Right lung (tissue), 10 donors: ENCODE data around the gene STK11. TPM values are rescaled to one million over a fixed set of nuclear protein-coding genes. Genes with fewer than 3 reads are reported as not detected.

Experiments
- DNase-seq, 2 donors: peaks; one replicate each; pipeline ENCODE4 v3.0.0-alpha.2; 2013
- long read RNA-seq, 8 donors: transcript quantifications; one replicate each; lab custom pipeline, GENCODE V29; 2026
- polyA plus RNA-seq, 5 donors: library from polyadenylated mRNA; unstranded; fragments of 120-200 nt; gene quantifications; one replicate each; pipeline versions ENCODE4 v1.2.1 to v1.2.3, GENCODE V29; 2013; ENCODE audit warnings: inconsistent platforms in 1 of 5, low replicate concordance in 1 of 5; ENCODE audit not compliant: insufficient read length in 5 of 5, insufficient read depth in 1 of 5

Gene STK11, protein sequence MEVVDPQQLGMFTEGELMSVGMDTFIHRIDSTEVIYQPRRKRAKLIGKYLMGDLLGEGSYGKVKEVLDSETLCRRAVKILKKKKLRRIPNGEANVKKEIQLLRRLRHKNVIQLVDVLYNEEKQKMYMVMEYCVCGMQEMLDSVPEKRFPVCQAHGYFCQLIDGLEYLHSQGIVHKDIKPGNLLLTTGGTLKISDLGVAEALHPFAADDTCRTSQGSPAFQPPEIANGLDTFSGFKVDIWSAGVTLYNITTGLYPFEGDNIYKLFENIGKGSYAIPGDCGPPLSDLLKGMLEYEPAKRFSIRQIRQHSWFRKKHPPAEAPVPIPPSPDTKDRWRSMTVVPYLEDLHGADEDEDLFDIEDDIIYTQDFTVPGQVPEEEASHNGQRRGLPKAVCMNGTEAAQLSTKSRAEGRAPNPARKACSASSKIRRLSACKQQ
- polyA plus RNA-seq: 10 to 100 TPM; 40.7 to 59.5 (median 46.3) TPM
- long read RNA-seq, donor 1, transcript STK11-201 (10 exons, 2,611 nt): major isoform, 8 of 53 reads
- long read RNA-seq, donor 1, partial matches to known transcripts: 45 of 53 reads
- long read RNA-seq, donor 1, other reads (novel, unspliced or antisense): 0 of 53 reads
- long read RNA-seq, donor 2, partial matches to known transcripts: 9 of 13 reads
- long read RNA-seq, donor 2, other reads (novel, unspliced or antisense): 0 of 13 reads
- long read RNA-seq, donor 3, transcript STK11-201 (10 exons, 2,611 nt): major isoform, 5 of 25 reads
- long read RNA-seq, donor 3, partial matches to known transcripts: 20 of 25 reads
- long read RNA-seq, donor 3, other reads (novel, unspliced or antisense): 0 of 25 reads
- long read RNA-seq, donor 4, partial matches to known transcripts: 8 of 10 reads
- long read RNA-seq, donor 4, other reads (novel, unspliced or antisense): 0 of 10 reads
- long read RNA-seq, donor 5, transcript STK11-201 (10 exons, 2,611 nt): major isoform, 6 of 33 reads
- long read RNA-seq, donor 5, partial matches to known transcripts: 27 of 33 reads
- long read RNA-seq, donor 5, other reads (novel, unspliced or antisense): 0 of 33 reads
- long read RNA-seq, donor 6, transcript STK11-201 (10 exons, 2,611 nt): major isoform, 11 of 41 reads
- long read RNA-seq, donor 6, partial matches to known transcripts: 30 of 41 reads
- long read RNA-seq, donor 6, other reads (novel, unspliced or antisense): 0 of 41 reads
- long read RNA-seq, donor 7, transcript STK11-201 (10 exons, 2,611 nt): major isoform, 15 of 15 reads
- long read RNA-seq, donor 7, partial matches to known transcripts: 0 of 15 reads
- long read RNA-seq, donor 7, other reads (novel, unspliced or antisense): 0 of 15 reads
- long read RNA-seq, donor 8, partial matches to known transcripts: 0 of 3 reads
- long read RNA-seq, donor 8, other reads (novel, unspliced or antisense): 0 of 3 reads

- DNase-seq: peak; percentile 96 to 97
Observed at GRCh38 chr19:1205114-1206099, at the start of gene STK11. STK11 (plus strand) TSS chr19:1205778; CDS start chr19:1206914, 1,136 bp downstream.

DNA sequence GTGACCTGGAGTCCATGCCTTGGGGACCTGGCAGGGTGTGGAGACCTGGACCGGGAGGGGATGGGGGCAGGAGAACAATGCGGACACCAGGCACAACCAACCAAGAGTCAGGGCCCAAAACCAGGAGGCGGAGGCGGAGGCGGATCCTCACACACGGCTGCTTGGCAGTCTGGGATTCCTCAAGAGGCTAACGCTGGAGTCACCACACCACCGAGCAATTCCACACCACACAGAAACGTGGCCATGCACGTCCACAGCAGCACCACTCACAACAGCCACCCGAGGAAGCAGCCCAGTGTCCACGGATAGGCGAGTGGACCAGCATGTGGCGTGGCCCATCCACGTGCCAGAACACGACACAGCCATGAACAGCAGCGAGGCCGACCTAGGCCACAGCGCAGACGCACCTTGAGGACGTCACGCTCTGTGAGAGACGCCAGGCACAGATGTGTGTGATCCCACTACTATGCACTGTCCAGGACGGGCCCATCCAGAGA, 49.2 kb upstream of the STK11 start:
- DNase-seq: no peak

GRCh38 chr19:1156830-1157615, 48.6 kb upstream of the STK11 start:
- DNase-seq: no peak

- DNase-seq: no peak
Observed at GRCh38 chr19:1157931-1158884, 47.4 kb upstream of the STK11 start.

DNA sequence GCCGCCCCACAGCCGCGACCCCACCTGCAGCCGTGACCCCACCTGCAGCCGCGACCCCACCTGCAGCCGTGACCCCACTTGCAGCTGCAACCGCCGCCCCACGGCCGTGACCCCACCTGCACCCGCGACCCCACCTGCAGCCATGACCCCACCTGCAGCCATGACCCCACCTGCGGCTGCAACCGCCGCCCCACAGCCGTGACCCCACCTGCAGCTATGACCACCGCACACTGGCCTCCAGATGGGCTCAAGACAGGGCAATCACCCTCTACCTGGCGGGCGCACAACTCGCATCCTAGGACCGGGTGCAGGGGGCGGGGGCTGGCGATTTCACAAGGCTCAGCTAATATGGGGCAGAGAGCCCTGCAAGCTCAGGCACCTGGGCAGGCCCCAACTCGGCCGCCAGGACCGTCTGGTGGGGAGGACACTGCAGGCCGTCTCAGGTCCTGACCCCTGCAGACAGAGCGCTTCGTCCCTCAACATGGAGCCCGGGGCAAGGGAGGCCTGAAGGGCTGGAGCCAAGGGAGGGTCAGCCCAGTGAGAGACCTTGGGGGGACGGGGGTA, 46.6 kb upstream of the STK11 start:
- no peak for DNase-seq

- no peak for DNase-seq
Observed at GRCh38 chr19:1159864-1160595, 45.5 kb upstream of the STK11 start.

- DNase-seq: no peak
Observed at GRCh38 chr19:1161716-1162115, 43.9 kb upstream of the STK11 start.

DNA sequence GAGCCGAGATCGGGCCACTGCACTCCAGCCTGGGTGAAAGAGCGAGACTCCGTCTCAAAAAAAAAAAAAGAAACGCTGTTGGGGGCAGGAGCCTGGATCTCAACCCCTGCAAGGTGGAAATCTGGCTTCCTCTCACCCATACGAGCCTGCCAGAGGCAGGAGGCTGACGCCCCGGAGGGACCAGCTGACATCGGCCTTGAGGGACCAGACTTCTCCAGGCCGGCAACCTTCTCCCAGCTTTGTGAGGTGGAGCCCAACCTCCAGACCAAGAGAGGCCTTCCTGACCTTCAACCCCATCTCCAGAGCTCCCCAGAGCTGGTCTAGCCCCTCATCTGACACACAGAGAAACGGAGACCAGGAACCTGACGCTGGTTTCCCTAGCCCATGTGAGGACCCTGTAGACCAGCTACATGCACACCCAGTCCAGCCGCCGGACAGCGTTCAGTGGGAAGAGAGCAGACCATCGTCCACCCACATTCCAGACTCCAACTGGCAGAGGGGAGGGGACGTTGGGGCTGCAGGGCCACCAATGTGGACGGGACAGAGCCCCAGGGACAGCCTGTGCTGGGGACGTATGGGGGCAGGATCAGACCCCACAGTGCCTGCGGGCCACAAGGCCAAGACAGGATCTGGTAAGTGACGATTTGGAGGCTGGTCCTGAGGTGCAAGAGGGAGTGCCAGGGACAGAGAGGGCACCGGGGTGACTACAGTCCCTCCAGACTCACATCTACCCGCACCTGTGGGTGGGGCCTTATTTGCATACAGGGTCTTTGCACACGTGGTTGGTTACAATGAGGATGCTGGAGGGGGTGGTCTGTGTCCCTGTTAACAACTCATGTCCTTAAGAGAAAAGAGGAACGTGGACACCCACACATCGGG, 42.9 kb upstream of the STK11 start:
- DNase-seq: no peak

DNA sequence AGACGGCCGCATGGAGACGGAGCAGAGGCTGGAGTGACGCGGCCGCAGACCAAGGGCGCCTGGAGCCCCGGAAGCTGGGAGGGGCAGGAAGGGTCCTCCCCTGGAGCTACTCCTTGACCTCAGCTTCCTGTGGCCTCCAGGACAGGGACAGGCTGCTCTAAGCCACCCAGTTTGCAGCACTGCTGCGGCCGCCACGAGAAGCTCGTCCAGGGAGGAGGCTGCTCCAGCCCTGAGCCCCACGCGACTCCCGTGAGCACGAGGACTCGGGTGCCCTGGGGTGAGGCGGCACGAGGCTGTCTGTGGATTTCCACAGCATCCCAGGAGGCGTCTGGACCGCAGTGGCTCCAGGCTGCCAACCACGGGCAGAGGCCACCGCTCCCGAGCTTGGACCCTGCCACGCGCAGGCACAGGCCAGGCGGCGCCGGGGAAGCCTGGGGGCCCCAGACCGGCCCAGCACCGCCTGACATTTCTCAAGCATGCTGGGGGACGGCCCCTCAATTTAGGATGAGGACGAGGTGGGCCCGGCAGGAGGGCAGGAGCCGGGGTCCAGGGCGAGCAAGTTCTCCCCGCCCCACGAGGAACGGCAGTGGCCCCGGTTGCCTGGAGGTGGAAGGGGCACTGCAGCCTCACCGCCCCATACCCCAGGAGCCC, 42.2 kb upstream of the STK11 start:
- no peak for DNase-seq

DNA sequence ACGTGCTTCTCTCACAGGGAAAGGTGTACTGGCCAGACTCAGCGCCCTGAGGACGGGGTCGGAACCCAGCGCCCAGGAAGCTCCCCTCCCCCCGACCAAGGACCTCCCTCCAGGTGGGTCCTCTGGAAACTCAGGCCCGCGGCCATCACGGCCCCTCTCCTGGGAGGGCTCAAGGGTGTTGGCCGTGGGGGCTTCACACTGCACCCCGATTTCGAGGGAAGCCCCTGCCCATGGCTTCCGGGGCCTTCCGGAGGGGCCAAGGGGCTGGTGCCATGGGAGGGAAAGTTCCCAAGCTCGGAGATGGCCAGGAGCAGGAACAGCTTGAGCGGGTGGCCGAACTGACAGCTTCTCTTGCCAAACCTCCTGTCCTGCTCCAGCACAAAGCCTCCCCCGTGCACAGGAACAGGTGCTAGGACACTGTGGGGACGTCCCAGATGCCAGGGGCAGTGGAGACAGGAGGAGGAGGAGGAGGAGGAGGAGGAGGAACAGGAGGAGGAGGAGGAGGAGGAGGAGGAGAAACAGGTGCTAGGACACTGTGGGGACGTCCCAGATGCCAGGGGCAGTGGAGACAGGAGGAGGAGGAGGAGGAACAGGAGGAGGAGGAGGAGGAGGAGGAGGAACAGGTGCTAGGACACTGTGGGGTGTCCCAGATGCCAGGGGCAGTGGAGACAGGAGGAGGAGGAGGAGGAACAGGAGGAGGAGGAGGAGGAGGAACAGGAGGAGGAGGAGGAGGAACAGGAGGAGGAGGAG, 41.5 kb upstream of the STK11 start:
- DNase-seq: no peak

DNA sequence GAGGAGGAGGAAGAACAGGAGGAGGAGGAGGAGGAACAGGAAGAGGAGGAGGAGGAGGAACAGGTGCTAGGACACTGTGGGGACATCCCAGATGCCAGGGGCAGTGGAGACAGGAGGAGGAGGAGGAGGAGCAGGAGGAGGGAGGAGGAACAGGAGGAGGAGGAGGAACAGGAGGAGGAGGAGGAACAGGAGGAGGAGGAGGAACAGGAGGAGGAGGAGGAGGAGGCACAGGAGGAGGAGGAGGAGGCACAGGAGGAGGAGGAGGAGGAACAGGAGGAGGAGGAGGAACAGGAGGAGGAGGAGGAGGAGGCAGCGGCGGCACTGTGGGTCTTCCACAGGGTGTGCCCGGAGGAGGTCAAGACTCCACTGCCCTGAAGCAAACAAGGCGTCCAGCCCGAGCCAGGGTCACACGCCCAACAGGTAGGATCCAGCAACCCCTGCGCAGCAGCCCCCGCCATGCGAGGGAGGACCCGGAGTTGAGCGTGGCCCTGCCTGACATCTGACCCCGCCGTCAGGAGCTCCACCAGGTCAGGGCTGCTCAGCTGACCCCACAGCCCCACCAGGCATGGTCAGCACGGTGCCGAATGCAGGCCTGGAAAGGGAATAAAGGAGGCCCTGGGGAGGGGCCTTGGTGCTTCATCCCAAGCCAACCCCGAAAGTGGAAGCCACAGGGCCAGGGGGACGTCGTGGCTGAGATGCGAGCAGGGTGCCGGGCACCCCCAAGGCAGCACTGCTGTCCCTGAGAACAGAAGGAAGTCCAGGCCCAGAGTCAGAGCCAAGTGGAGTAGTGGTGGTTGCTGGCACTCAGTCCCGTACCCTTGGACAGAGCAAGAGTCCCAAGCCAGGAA, 40.7 kb upstream of the STK11 start:
- DNase-seq: no peak

DNA sequence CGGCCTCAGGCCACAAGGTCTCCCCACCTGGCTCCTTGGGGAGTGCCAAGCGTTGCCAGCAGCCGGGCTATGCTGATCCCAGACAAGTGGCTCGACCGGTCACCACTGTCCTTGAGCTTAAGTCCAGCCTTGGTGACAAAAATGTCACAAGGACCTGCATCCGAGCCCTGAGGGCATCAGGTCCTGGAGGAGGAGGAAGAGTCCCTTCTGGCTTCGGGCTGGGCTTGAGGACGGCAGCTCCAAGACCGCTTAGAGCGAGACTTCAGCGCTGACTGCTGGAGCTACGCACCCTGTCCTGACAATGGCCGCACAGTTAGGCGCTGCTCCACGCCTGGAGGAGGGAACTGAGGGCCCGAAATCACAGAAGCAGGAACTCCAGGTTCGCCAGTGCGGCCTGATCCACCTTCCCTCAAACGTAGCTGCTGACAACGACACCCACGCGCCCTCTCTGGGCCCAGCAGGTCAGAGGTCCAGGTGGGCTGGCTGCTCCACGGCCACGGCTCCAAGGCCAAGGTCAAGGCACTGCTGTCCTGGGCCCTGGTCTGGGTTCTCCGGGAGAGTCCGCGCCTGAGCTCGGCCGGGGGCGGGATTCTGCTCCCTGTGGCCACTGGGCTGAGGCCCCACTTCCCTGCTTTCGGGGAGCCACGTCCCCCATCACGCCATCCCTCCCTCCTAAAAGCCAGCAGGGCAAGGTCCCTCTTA, 38.6 kb upstream of the STK11 start:
- DNase-seq: no peak
